HepG2 (cell line): Measurements from ENCODE around the gene TOR4A. TPM values are rescaled to one million over a fixed set of nuclear protein-coding genes. Genes with fewer than 3 reads are reported as not detected.

Experiments used
- CBX1 ChIP-seq: IDR thresholded peaks from one replicate; pipeline ENCODE4 v1.6.1; 2016; ENCODE audit warnings: antibody characterized with exemption, low read depth
- CHD2 ChIP-seq: IDR thresholded peaks from 2 replicates; pipeline ENCODE4 v1.6.1; 2011; ENCODE audit warnings: low read depth, low read length, improper control_type of control experiment
- ELF1 ChIP-seq: sonication (generic); formaldehyde crosslinking; IDR thresholded peaks from 2 replicates; pipeline ENCODE4 v1.4.0; 2020; ENCODE audit warnings: missing genetic modification reagents
- GTF2F1 ChIP-seq: fragments of 150-350 bp; IDR thresholded peaks from 2 replicates; pipeline ENCODE4 v1.6.1; 2014; ENCODE audit warnings: low read length
- HIVEP1 ChIP-seq: sonication (generic); formaldehyde crosslinking; IDR thresholded peaks from 2 replicates; pipeline ENCODE4 v1.4.0; 2020; ENCODE audit warnings: mild to moderate bottlenecking, missing genetic modification reagents
- HOXA5 ChIP-seq: sonication (generic); formaldehyde crosslinking; IDR thresholded peaks from 2 replicates; pipeline ENCODE4 v1.4.0; 2020; ENCODE audit warnings: missing genetic modification reagents
- MZF1 ChIP-seq: sonication (generic); formaldehyde crosslinking; IDR thresholded peaks from 2 replicates; pipeline ENCODE4 v1.8.1; 2023; ENCODE audit warnings: mild to moderate bottlenecking, missing genetic modification reagents, borderline replicate concordance
- NFE2 ChIP-seq: sonication (generic); formaldehyde crosslinking; IDR thresholded peaks from 2 replicates; pipeline ENCODE4 v1.4.0; 2020; ENCODE audit warnings: missing genetic modification reagents
- NR2C2 ChIP-seq: sonication (generic); formaldehyde crosslinking; IDR thresholded peaks from 2 replicates; pipeline ENCODE4 v1.4.0; 2020; ENCODE audit warnings: missing genetic modification reagents, mild to moderate bottlenecking, moderate library complexity, borderline replicate concordance
- PRDM4 ChIP-seq: sonication (generic); formaldehyde crosslinking; IDR thresholded peaks from 2 replicates; pipeline ENCODE4 v1.9.0; 2021; ENCODE audit warnings: missing genetic modification reagents, borderline replicate concordance
- REL ChIP-seq: sonication (generic); formaldehyde crosslinking; conservative IDR thresholded peaks from 2 replicates; pipeline ENCODE4 v1.8.0; 2022; ENCODE audit warnings: mild to moderate bottlenecking, missing genetic modification reagents, moderate library complexity
- RFX5 ChIP-seq: IDR thresholded peaks from 2 replicates; pipeline ENCODE4 v1.6.1; 2011; ENCODE audit warnings: low read depth, low read length, improper control_type of control experiment
- SETDB1 ChIP-seq: sonication (generic); formaldehyde crosslinking; IDR thresholded peaks from 2 replicates; pipeline ENCODE4 v1.5.1; 2020; ENCODE audit warnings: missing genetic modification reagents, mild to moderate bottlenecking, borderline replicate concordance
- STAT5B ChIP-seq: sonication (generic); formaldehyde crosslinking; IDR thresholded peaks from 2 replicates; pipeline ENCODE4 v1.4.0; 2020; ENCODE audit warnings: missing genetic modification reagents
- TBP ChIP-seq: sonication (generic); formaldehyde crosslinking; IDR thresholded peaks from 2 replicates; pipeline ENCODE4 v1.5.0; 2020; ENCODE audit warnings: missing genetic modification reagents
- ZNF205 ChIP-seq: IDR thresholded peaks from 2 replicates; pipeline ENCODE4 v1.6.1; 2018; ENCODE audit warnings: missing biosample characterization, missing genetic modification reagents
- ZNF235 ChIP-seq: sonication (generic); formaldehyde crosslinking; IDR thresholded peaks from 2 replicates; pipeline ENCODE4 v1.8.1; 2023; ENCODE audit warnings: mild to moderate bottlenecking, missing genetic modification reagents, borderline replicate concordance
- ZNF354B ChIP-seq: sonication (generic); formaldehyde crosslinking; IDR thresholded peaks from 2 replicates; pipeline ENCODE4 v1.8.0; 2022; ENCODE audit warnings: mild to moderate bottlenecking, missing genetic modification reagents
- ZNF557 ChIP-seq: sonication (generic); formaldehyde crosslinking; IDR thresholded peaks from 2 replicates; pipeline ENCODE4 v1.4.0; 2020; ENCODE audit warnings: missing genetic modification reagents
- ZSCAN5A ChIP-seq: sonication (generic); formaldehyde crosslinking; IDR thresholded peaks from 2 replicates; pipeline ENCODE4 v1.8.0; 2022; ENCODE audit warnings: mild to moderate bottlenecking, missing genetic modification reagents, borderline replicate concordance
- polyA plus RNA-seq, 8 experiments: library from polyadenylated mRNA; depleted of rRNA in 3 of 8; stranded (reverse) in 7 of 8; unstranded in 1 of 8; fragments of >200 nt; fragmentation: Illumina TruSeq in 4 of 8; extraction: Trizol in 4 of 8; gene quantifications; 2 replicates each; pipeline versions ENCODE4 v1.2.1 to v1.2.3, GENCODE V29; 2011 to 2016; ENCODE audit warnings: low read depth in 4 of 8, missing spikeins in 1 of 8, mixed read lengths in 1 of 8; ENCODE audit not compliant: insufficient read depth in 1 of 8
- total RNA-seq, 5 experiments: library from RNA; depleted of rRNA; stranded (reverse); fragments of >200 nt; fragmentation: Illumina TruSeq; extraction: Trizol; gene quantifications; 2 replicates each; pipeline ENCODE4 v1.2.3, GENCODE V29; 2016; ENCODE audit warnings: low read depth in 1 of 5
- TF ChIP-seq, protein P1 (sequence below): sonication (generic); formaldehyde crosslinking; IDR thresholded peaks from 2 replicates; pipeline ENCODE4 v1.4.0; 2020; ENCODE audit warnings: mild to moderate bottlenecking, missing genetic modification reagents, borderline replicate concordance
- TF ChIP-seq, protein P2 (sequence below): conservative IDR thresholded peaks from 2 replicates; pipeline ENCODE4 v1.6.1; 2018; ENCODE audit warnings: missing genetic modification reagents

The TOR4A gene
- total and polyA plus RNA-seq, 2 of the 13 experiments (the other 11 are each of a cell fraction or from before 2014, with no cell fraction given) = 11.1 to 14.2 TPM

GRCh38 chr9:137319011-137319738, 41.6 kb downstream of the TOR4A start (continued):
- TF ChIP-seq, protein P1, sequence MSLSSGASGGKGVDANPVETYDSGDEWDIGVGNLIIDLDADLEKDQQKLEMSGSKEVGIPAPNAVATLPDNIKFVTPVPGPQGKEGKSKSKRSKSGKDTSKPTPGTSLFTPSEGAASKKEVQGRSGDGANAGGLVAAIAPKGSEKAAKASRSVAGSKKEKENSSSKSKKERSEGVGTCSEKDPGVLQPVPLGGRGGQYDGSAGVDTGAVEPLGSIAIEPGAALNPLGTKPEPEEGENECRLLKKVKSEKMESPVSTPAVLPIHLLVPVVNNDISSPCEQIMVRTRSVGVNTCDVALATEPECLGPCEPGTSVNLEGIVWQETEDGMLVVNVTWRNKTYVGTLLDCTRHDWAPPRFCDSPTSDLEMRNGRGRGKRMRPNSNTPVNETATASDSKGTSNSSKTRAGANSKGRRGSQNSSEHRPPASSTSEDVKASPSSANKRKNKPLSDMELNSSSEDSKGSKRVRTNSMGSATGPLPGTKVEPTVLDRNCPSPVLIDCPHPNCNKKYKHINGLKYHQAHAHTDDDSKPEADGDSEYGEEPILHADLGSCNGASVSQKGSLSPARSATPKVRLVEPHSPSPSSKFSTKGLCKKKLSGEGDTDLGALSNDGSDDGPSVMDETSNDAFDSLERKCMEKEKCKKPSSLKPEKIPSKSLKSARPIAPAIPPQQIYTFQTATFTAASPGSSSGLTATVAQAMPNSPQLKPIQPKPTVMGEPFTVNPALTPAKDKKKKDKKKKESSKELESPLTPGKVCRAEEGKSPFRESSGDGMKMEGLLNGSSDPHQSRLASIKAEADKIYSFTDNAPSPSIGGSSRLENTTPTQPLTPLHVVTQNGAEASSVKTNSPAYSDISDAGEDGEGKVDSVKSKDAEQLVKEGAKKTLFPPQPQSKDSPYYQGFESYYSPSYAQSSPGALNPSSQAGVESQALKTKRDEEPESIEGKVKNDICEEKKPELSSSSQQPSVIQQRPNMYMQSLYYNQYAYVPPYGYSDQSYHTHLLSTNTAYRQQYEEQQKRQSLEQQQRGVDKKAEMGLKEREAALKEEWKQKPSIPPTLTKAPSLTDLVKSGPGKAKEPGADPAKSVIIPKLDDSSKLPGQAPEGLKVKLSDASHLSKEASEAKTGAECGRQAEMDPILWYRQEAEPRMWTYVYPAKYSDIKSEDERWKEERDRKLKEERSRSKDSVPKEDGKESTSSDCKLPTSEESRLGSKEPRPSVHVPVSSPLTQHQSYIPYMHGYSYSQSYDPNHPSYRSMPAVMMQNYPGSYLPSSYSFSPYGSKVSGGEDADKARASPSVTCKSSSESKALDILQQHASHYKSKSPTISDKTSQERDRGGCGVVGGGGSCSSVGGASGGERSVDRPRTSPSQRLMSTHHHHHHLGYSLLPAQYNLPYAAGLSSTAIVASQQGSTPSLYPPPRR (CRISPR knock-in tag) = no peak
- no peak for TF ChIP-seq CHD2
- TF ChIP-seq ELF1 (CRISPR knock-in tag) = no peak
- TF ChIP-seq NR2C2 = no peak
- no peak for TF ChIP-seq RFX5
- TF ChIP-seq, protein P2, sequence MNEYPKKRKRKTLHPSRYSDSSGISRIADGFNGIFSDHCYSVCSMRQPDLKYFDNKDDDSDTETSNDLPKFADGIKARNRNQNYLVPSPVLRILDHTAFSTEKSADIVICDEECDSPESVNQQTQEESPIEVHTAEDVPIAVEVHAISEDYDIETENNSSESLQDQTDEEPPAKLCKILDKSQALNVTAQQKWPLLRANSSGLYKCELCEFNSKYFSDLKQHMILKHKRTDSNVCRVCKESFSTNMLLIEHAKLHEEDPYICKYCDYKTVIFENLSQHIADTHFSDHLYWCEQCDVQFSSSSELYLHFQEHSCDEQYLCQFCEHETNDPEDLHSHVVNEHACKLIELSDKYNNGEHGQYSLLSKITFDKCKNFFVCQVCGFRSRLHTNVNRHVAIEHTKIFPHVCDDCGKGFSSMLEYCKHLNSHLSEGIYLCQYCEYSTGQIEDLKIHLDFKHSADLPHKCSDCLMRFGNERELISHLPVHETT (CRISPR knock-in tag) = no peak
- no peak for TF ChIP-seq ZSCAN5A
- no peak for TF ChIP-seq REL
- TF ChIP-seq TBP (CRISPR knock-in tag) = no peak
- no peak for TF ChIP-seq ZNF205 (CRISPR knock-in tag)
- TF ChIP-seq STAT5B (CRISPR knock-in tag) = no peak
- TF ChIP-seq NFE2 = no peak
- no peak for TF ChIP-seq ZNF557 (CRISPR knock-in tag)
- TF ChIP-seq HOXA5 (CRISPR knock-in tag) = no peak
- TF ChIP-seq GTF2F1 = no peak
- no peak for TF ChIP-seq SETDB1
- TF ChIP-seq MZF1 = no peak
- TF ChIP-seq PRDM4 (CRISPR knock-in tag) = no peak
- TF ChIP-seq ZNF354B (CRISPR knock-in tag) = no peak
- no peak for TF ChIP-seq ZNF235 (CRISPR knock-in tag)
- TF ChIP-seq HIVEP1 (CRISPR knock-in tag) = no peak
- TF ChIP-seq CBX1 = no peak
